GM23338 (cell line): ENCODE measurements around the gene GLIPR1. TPM values are rescaled to one million over a fixed set of nuclear protein-coding genes. Genes with fewer than 3 reads are reported as not detected.

Source experiments
- ATAC-seq: fragments of 200-7000 bp; cut with Tn5 transposase; 3 replicates; pipeline ENCODE4 v1.9.1; 2020
- DNase-seq: peaks from one replicate; pipeline ENCODE4 v3.0.0-alpha.2; 2015; ENCODE audit warnings: low spot score
- H2AFZ ChIP-seq: fragments of 200-600 bp; sonication (generic); 2 replicates; pipeline ENCODE4 v1.8.0; 2016; ENCODE audit warnings: antibody characterized with exemption, mild to moderate bottlenecking, moderate library complexity
- H3F3A ChIP-seq: fragments of 200-600 bp; sonication (generic); replicated peaks from 2 replicates; pipeline ENCODE4 v1.8.0; 2017; ENCODE audit warnings: antibody characterized with exemption, mixed run types, low read depth
- H3K27ac ChIP-seq: fragments of 200-600 bp; sonication (generic); 2 replicates; pipeline ENCODE4 v1.6.1; 2016; ENCODE audit warnings: low read depth
- H3K27me3 ChIP-seq: fragments of 200-600 bp; sonication (generic); 2 replicates; pipeline ENCODE4 v1.8.0; 2016; ENCODE audit warnings: mild to moderate bottlenecking, mixed run types, moderate library complexity; ENCODE audit not compliant: insufficient read depth
- H3K36me3 ChIP-seq: fragments of 200-600 bp; sonication (generic); 2 replicates; pipeline ENCODE4 v1.8.0; 2016; ENCODE audit warnings: mild to moderate bottlenecking; ENCODE audit not compliant: insufficient read depth
- H3K4me1 ChIP-seq: fragments of 200-600 bp; sonication (generic); 2 replicates; pipeline ENCODE4 v1.8.0; 2016; ENCODE audit warnings: mild to moderate bottlenecking, moderate library complexity; ENCODE audit not compliant: insufficient read depth
- H3K4me2 ChIP-seq: fragments of 200-600 bp; sonication (generic); 2 replicates; pipeline ENCODE4 v1.7.1; 2017; ENCODE audit warnings: mixed run types
- H3K4me3 ChIP-seq: fragments of 200-600 bp; sonication (generic); 2 replicates; pipeline ENCODE4 v1.6.1; 2016; ENCODE audit warnings: mixed run types
- H3K79me2 ChIP-seq: fragments of 200-600 bp; sonication (generic); replicated peaks from 2 replicates; pipeline ENCODE4 v1.8.0; 2017; ENCODE audit warnings: mild to moderate bottlenecking; ENCODE audit not compliant: insufficient read depth
- H3K9me2 ChIP-seq: fragments of 200-600 bp; sonication (generic); 2 replicates; pipeline ENCODE4 v1.8.0; 2017; ENCODE audit not compliant: insufficient read depth
- H4K20me1 ChIP-seq: fragments of 200-600 bp; sonication (generic); replicated peaks from 2 replicates; pipeline ENCODE4 v1.8.0; 2017; ENCODE audit warnings: mild to moderate bottlenecking; ENCODE audit not compliant: insufficient read depth
- H3K27ac Mint-ChIP-seq: 2 replicates; pipeline ENCODE4 v1.8.0; 2020; ENCODE audit warnings: inconsistent platforms, mild to moderate bottlenecking, moderate library complexity, mixed read lengths
- H3K27me3 Mint-ChIP-seq: 3 replicates; pipeline ENCODE4 v1.8.0; 2022; ENCODE audit warnings: low read depth, mild to moderate bottlenecking, moderate library complexity, mixed read lengths, inconsistent platforms; ENCODE audit not compliant: insufficient read depth, poor library complexity
- H3K36me3 Mint-ChIP-seq: 3 replicates; pipeline ENCODE4 v1.8.0; 2021; ENCODE audit warnings: low read depth, mild to moderate bottlenecking, inconsistent platforms, moderate library complexity, mixed read lengths
- H3K4me1 Mint-ChIP-seq: 3 replicates; pipeline ENCODE4 v1.8.0; 2020; ENCODE audit warnings: mild to moderate bottlenecking, inconsistent platforms, mixed read lengths
- H3K4me3 Mint-ChIP-seq: 3 replicates; pipeline ENCODE4 v1.8.0; 2021; ENCODE audit warnings: moderate library complexity, mild to moderate bottlenecking, inconsistent platforms, mixed read lengths
- H3K9me3 Mint-ChIP-seq: 3 replicates; pipeline ENCODE4 v1.8.0; 2020; ENCODE audit warnings: moderate library complexity, mild to moderate bottlenecking, inconsistent platforms, mixed read lengths
- ETS1 ChIP-seq: IDR thresholded peaks from 2 replicates; pipeline ENCODE4 v1.6.1; 2016; ENCODE audit warnings: antibody characterized with exemption
- JUNB ChIP-seq: IDR thresholded peaks from one replicate; pipeline ENCODE4 v1.6.1; 2016; ENCODE audit warnings: antibody characterized with exemption; ENCODE audit not compliant: unreplicated experiment
- NANOG ChIP-seq: IDR thresholded peaks from 2 replicates; pipeline ENCODE4 v1.6.1; 2016; ENCODE audit warnings: antibody characterized with exemption, borderline replicate concordance
- ZNF114 ChIP-seq: fragments of 250-450 bp; sonication (Bioruptor Pico); IDR thresholded peaks from 2 replicates; pipeline ENCODE4 v1.5.0; 2020; ENCODE audit warnings: mild to moderate bottlenecking, moderate library complexity
- ZNF462 ChIP-seq: fragments of 250-450 bp; sonication (Bioruptor Pico); IDR thresholded peaks from 2 replicates; pipeline ENCODE4 v1.5.0; 2020; ENCODE audit warnings: mild to moderate bottlenecking, moderate library complexity
- polyA plus RNA-seq: library from polyadenylated mRNA; unstranded; fragments of >200 nt; fragmentation: Nextera tagmentation; extraction: Ambion mirVana; gene quantifications from 2 replicates; pipeline ENCODE4 v1.2.1, GENCODE V29; 2016
- total RNA-seq: library from RNA; depleted of rRNA; stranded (reverse); fragments of >200 nt; shearing (Covaris generic); gene quantifications from 2 replicates; pipeline ENCODE4 v1.2.3, GENCODE V29; 2014
- TF ChIP-seq, protein P1 (sequence below), 2 experiments: fragments of 200-600 bp in 1 of 2; sonication (generic) in 1 of 2; conservative IDR thresholded peaks; 2 replicates each; pipeline versions ENCODE4 v1.5.1 to v1.6.1; 2016 to 2017; ENCODE audit warnings: antibody characterized with exemption in 2 of 2, low read depth in 2 of 2, mild to moderate bottlenecking in 2 of 2, moderate library complexity in 1 of 2
- TF ChIP-seq, protein P2 (sequence below): IDR thresholded peaks from one replicate; pipeline ENCODE4 v1.6.1; 2018; ENCODE audit warnings: antibody characterized with exemption; ENCODE audit not compliant: unreplicated experiment

GLIPR1 gene
- total and polyA plus RNA-seq, 2 experiments from 2014 or later: 0.03 to 6.1 TPM

DNA sequence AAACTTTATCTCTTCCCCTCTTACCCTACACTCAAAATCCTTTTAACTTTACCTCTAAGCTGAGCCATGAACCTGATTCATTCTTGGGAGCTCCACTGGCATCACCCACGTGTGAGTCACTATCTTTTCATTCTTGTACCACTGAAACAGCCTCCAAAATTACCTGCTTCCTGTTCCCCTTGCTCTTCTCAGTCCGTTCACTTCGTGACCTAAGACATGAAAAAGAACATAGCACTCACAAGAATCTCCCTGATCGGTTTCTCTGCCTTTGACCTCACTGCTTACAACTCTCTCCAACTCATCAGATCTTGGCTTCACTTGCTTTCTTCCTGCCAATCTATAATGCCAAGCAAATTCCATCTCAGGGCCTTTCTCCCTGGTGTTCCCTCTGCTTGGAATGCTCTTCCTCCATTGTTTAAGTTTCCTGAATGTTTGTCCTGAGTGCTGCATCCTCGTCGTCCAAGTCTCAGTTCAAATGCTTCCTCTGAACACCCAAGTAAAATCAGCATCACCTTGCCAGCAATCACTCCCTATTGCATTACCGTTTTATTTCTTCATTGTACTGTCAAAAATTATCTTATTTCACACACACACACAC is 9.2 kb downstream of the GLIPR1 start (continued):
- TF ChIP-seq ZNF462: no peak

DNA sequence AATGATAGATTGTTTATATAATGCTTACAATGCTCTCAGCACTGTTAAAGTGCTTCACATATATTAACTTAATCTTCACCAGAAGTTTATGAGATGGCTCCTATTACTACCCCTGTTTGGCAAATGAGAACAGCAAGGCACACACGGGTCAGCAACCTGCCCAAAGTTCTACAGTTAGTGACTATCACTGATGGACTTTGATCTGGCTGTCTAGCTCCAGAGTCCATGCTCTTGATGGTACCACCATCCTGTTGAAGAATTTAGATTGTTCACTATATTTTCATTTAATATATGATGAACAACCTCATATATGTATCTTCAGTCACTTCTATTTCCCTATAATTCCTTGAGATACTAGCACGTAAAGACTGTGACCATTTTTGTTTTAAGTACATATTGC is 10.6 kb downstream of the GLIPR1 start:
- H3K27ac Mint-ChIP-seq: no peak overlapping the region
- H4K20me1 ChIP-seq: no peaks in the 10 kb centered on the region
- no peak overlapping the region for H3K4me3 ChIP-seq
- DNase-seq (no peak), ATAC-seq (no peak)
- H3K9me2 ChIP-seq: no peaks in the 10 kb centered on the region
- H3K27me3 ChIP-seq: no peaks in the 10 kb centered on the region
- no peaks in the 10 kb centered on the region for H3K79me2 ChIP-seq
- H3K27me3 Mint-ChIP-seq: no peaks in the 10 kb centered on the region
- no peaks in the 10 kb centered on the region for H3K36me3 Mint-ChIP-seq
- no peak overlapping the region for H3K4me3 Mint-ChIP-seq
- no peak overlapping the region for H2AFZ ChIP-seq
- H3K36me3 ChIP-seq: no peaks in the 10 kb centered on the region
- H3K4me1 Mint-ChIP-seq: peaks cover 14% of the 10 kb centered on the region; the same call in 2 of the 3 replicates
- no peak overlapping the region for H3K4me2 ChIP-seq
- H3K4me1 ChIP-seq: no peaks in the 10 kb centered on the region
- no peak overlapping the region for H3K27ac ChIP-seq
- no peaks in the 10 kb centered on the region for H3K9me3 Mint-ChIP-seq
- no peaks in the 10 kb centered on the region for H3F3A ChIP-seq
- TF ChIP-seq, protein P1, sequence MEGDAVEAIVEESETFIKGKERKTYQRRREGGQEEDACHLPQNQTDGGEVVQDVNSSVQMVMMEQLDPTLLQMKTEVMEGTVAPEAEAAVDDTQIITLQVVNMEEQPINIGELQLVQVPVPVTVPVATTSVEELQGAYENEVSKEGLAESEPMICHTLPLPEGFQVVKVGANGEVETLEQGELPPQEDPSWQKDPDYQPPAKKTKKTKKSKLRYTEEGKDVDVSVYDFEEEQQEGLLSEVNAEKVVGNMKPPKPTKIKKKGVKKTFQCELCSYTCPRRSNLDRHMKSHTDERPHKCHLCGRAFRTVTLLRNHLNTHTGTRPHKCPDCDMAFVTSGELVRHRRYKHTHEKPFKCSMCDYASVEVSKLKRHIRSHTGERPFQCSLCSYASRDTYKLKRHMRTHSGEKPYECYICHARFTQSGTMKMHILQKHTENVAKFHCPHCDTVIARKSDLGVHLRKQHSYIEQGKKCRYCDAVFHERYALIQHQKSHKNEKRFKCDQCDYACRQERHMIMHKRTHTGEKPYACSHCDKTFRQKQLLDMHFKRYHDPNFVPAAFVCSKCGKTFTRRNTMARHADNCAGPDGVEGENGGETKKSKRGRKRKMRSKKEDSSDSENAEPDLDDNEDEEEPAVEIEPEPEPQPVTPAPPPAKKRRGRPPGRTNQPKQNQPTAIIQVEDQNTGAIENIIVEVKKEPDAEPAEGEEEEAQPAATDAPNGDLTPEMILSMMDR (conservative IDR thresholded peaks at IDR 0.05; ENCODE audit: low read depth in 2 of 2): no peak
- TF ChIP-seq, protein P2, sequence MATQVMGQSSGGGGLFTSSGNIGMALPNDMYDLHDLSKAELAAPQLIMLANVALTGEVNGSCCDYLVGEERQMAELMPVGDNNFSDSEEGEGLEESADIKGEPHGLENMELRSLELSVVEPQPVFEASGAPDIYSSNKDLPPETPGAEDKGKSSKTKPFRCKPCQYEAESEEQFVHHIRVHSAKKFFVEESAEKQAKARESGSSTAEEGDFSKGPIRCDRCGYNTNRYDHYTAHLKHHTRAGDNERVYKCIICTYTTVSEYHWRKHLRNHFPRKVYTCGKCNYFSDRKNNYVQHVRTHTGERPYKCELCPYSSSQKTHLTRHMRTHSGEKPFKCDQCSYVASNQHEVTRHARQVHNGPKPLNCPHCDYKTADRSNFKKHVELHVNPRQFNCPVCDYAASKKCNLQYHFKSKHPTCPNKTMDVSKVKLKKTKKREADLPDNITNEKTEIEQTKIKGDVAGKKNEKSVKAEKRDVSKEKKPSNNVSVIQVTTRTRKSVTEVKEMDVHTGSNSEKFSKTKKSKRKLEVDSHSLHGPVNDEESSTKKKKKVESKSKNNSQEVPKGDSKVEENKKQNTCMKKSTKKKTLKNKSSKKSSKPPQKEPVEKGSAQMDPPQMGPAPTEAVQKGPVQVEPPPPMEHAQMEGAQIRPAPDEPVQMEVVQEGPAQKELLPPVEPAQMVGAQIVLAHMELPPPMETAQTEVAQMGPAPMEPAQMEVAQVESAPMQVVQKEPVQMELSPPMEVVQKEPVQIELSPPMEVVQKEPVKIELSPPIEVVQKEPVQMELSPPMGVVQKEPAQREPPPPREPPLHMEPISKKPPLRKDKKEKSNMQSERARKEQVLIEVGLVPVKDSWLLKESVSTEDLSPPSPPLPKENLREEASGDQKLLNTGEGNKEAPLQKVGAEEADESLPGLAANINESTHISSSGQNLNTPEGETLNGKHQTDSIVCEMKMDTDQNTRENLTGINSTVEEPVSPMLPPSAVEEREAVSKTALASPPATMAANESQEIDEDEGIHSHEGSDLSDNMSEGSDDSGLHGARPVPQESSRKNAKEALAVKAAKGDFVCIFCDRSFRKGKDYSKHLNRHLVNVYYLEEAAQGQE: no peak
- no peak for TF ChIP-seq JUNB
- TF ChIP-seq NANOG: no peak
- no peak for TF ChIP-seq ETS1
- no peak for TF ChIP-seq ZNF114 (CRISPR knock-in tag)
